OCI-LY3 (cell line): ENCODE results near the gene ZMYM4.

Experiments
- H2AFZ ChIP-seq: fragments of 200-600, 300-600 bp; shearing (Covaris generic); 2 replicates; pipeline ENCODE4 v1.6.0; 2014; ENCODE audit warnings: antibody characterized with exemption, low read depth, low read length
- H3K27ac ChIP-seq: fragments of 200-600, 300-600 bp; sonication (generic); 2 replicates; pipeline ENCODE4 v1.5.1; 2014; ENCODE audit warnings: mild to moderate bottlenecking, low read length, moderate library complexity, mixed read lengths
- H3K27me3 ChIP-seq: fragments of 200-600, 300-600 bp; sonication (generic); 2 replicates; pipeline ENCODE4 v1.6.1; 2014; ENCODE audit warnings: low read depth, low read length, mixed read lengths
- H3K36me3 ChIP-seq: fragments of 200-600, 300-600 bp; sonication (generic); replicated peaks from 2 replicates; pipeline ENCODE3; 2014; ENCODE audit warnings: low read depth, low read length, mixed read lengths
- H3K4me1 ChIP-seq: fragments of 300-600, 200-600 bp; sonication (generic); 2 replicates; pipeline ENCODE4 v1.6.1; 2014; ENCODE audit warnings: low read length, mixed read lengths
- H3K4me2 ChIP-seq: fragments of 200-600, 300-600 bp; sonication (generic); 2 replicates; pipeline ENCODE4 v1.6.1; 2014; ENCODE audit warnings: low read length, mixed read lengths
- H3K4me3 ChIP-seq: fragments of 300-600, 200-600 bp; sonication (generic); 2 replicates; pipeline ENCODE4 v1.5.1; 2014; ENCODE audit warnings: antibody characterized with exemption, mild to moderate bottlenecking, low read length, moderate library complexity
- H3K79me2 ChIP-seq: fragments of 300-600, 200-600 bp; shearing (Covaris generic); 2 replicates; pipeline ENCODE4 v1.6.1; 2014; ENCODE audit warnings: mild to moderate bottlenecking, low read length, mixed read lengths
- H3K9ac ChIP-seq: fragments of 300-600, 200-600 bp; shearing (Covaris generic); 2 replicates; pipeline ENCODE4 v1.6.0; 2014; ENCODE audit warnings: mild to moderate bottlenecking, low read length, moderate library complexity
- H3K9me3 ChIP-seq: fragments of 200-600, 300-600 bp; shearing (Covaris generic); 2 replicates; pipeline ENCODE4 v1.6.1; 2014; ENCODE audit warnings: low read length, mixed read lengths; ENCODE audit not compliant: insufficient read depth
- H4K20me1 ChIP-seq: fragments of 200-600, 300-600 bp; sonication (generic); 2 replicates; pipeline ENCODE4 v1.6.1; 2016; ENCODE audit warnings: low read length, mixed read lengths; ENCODE audit not compliant: insufficient read depth
- EZH2phosphoT487 ChIP-seq: fragments of 200-600 bp; shearing (Covaris generic); IDR thresholded peaks from 2 replicates; pipeline ENCODE4 v1.6.1; 2018; ENCODE audit warnings: antibody characterized with exemption, mixed run types, low read depth
- TF ChIP-seq, protein P1 (sequence below): fragments of 200-600, 300-600 bp; sonication (generic); IDR thresholded peaks from 2 replicates; pipeline ENCODE4 v1.5.1; 2014; ENCODE audit warnings: antibody characterized with exemption, low read length, low read depth

ZMYM4 gene

DNA sequence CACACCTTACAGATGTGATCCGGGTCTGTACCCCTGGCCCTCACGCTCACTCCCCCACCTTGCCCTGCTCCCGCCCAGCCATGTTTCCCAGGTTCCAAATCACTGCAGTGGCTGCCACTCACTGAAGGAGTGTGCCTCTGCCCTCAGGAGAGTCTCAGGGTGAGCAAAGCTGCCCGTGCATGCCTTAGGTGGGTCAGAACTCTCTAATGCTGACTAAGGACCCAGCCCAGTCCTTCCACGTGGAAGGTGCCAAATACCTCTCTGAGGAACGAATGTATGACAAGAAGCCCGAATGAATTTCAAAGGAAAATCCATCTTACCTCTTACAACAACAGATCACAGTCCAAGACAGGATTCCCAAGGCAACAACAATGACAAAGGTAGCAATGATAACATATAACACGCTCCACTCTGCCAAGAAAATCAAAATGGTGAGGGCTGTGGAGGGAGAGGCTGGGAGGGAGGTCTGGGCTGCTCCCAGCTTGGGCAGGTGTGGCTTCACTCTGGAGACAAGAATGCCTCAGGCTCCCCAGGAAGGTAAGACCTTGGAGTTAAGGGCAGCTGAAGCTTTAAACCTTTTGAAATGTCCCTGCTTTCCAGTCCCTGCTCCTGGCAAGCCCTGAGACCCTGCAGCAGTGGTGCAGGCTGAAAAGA is 173.5 kb downstream of the ZMYM4 start:
- Histone ChIP-seq H3K4me2 (no peak overlapping the region), H3K9me3 (no peaks in the 10 kb centered on the region), H3K27ac (no peak overlapping the region), H3K4me3 (no peak overlapping the region), H3K27me3 (no peaks in the 10 kb centered on the region), H2AFZ (no peak overlapping the region), H4K20me1 (no peaks in the 10 kb centered on the region), H3K4me1 (peaks cover 8% of the 10 kb centered on the region; the same call in 1 of the 2 replicates), H3K36me3 (no peaks in the 10 kb centered on the region), H3K79me2 (no peaks in the 10 kb centered on the region), H3K9ac (no peak overlapping the region)
- TF ChIP-seq EZH2phosphoT487 = no peak
- TF ChIP-seq, protein P1, sequence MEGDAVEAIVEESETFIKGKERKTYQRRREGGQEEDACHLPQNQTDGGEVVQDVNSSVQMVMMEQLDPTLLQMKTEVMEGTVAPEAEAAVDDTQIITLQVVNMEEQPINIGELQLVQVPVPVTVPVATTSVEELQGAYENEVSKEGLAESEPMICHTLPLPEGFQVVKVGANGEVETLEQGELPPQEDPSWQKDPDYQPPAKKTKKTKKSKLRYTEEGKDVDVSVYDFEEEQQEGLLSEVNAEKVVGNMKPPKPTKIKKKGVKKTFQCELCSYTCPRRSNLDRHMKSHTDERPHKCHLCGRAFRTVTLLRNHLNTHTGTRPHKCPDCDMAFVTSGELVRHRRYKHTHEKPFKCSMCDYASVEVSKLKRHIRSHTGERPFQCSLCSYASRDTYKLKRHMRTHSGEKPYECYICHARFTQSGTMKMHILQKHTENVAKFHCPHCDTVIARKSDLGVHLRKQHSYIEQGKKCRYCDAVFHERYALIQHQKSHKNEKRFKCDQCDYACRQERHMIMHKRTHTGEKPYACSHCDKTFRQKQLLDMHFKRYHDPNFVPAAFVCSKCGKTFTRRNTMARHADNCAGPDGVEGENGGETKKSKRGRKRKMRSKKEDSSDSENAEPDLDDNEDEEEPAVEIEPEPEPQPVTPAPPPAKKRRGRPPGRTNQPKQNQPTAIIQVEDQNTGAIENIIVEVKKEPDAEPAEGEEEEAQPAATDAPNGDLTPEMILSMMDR = no peak

DNA sequence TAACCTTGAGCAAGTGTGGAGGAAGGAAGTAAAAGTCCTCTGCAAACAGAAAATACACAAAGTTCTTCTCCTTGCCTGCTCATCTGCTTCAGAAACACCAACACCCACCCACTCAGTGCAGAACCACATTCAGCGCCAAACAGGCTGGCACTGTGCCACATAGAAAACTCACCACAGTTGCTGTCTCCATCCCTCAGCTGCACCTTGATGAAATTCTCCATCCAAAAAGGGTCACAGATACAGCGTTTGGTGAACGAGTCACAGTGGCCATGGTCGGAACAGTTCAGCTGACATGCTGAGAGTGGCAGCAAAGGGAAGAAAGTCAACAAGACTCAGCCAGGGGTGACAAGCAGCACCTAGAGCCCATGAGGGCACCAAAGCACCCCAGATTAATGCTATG is 174.2 kb downstream of the ZMYM4 start:
- H3K4me3 ChIP-seq = no peak overlapping the region
- no peaks in the 10 kb centered on the region for H3K9me3 ChIP-seq
- no peaks in the 10 kb centered on the region for H3K27me3 ChIP-seq
- no peak overlapping the region for H2AFZ ChIP-seq
- no peaks in the 10 kb centered on the region for H3K79me2 ChIP-seq
- peaks cover 2% of the 10 kb centered on the region; the same call in 1 of the 2 replicates for H3K4me1 ChIP-seq
- H3K9ac ChIP-seq = no peak overlapping the region
- TF ChIP-seq, protein P1 = no peak
- TF ChIP-seq EZH2phosphoT487 = no peak
- no peaks in the 10 kb centered on the region for H4K20me1 ChIP-seq
- no peak overlapping the region for H3K4me2 ChIP-seq
- no peak overlapping the region for H3K27ac ChIP-seq
- H3K36me3 ChIP-seq = no peaks in the 10 kb centered on the region

- TF ChIP-seq, protein P1 = peak; percentile 31; the same call in 1 of the 2 replicates
- no peak for TF ChIP-seq EZH2phosphoT487
- H4K20me1 ChIP-seq = no peaks in the 10 kb centered on the region
- H3K79me2 ChIP-seq = no peaks in the 10 kb centered on the region
- H3K9me3 ChIP-seq = no peaks in the 10 kb centered on the region
- H3K4me2 ChIP-seq = no peak overlapping the region
- H3K36me3 ChIP-seq = no peaks in the 10 kb centered on the region
- no peak overlapping the region for H3K4me3 ChIP-seq
- no peaks in the 10 kb centered on the region for H3K4me1 ChIP-seq
- no peak overlapping the region for H3K27ac ChIP-seq
- H2AFZ ChIP-seq = no peak overlapping the region
- H3K27me3 ChIP-seq = no peaks in the 10 kb centered on the region
- no peak overlapping the region for H3K9ac ChIP-seq
Observed at GRCh38 chr1:35443768-35444518, 175.4 kb downstream of the ZMYM4 start.

- Histone ChIP-seq H3K79me2 (no peaks in the 10 kb centered on the region), H2AFZ (no peak overlapping the region), H4K20me1 (no peaks in the 10 kb centered on the region), H3K27ac (no peak overlapping the region), H3K27me3 (no peaks in the 10 kb centered on the region), H3K4me1 (no peaks in the 10 kb centered on the region), H3K4me2 (no peak overlapping the region), H3K9ac (no peak overlapping the region), H3K9me3 (no peaks in the 10 kb centered on the region), H3K4me3 (no peak overlapping the region), H3K36me3 (peaks cover 1% of the 10 kb centered on the region)
- TF ChIP-seq, protein P1 = no peak
- no peak for TF ChIP-seq EZH2phosphoT487
Observed at GRCh38 chr1:35444519-35444774, 175.9 kb downstream of the ZMYM4 start.
